HT1080 (cell line): Measurements from ENCODE around the gene SLC31A1. TPM values are rescaled to one million over a fixed set of nuclear protein-coding genes. Genes with fewer than 3 reads are reported as not detected.

Experiments used
- DNase-seq: peaks from one replicate; pipeline ENCODE4 v3.0.0-alpha.2; 2015; ENCODE audit warnings: low read depth
- polyA plus RNA-seq, 2 experiments: library from polyadenylated mRNA; depleted of rRNA; stranded (reverse); fragments of >200 nt; gene quantifications; 2 replicates each; pipeline ENCODE4 v1.2.3, GENCODE V29; 2015
- total RNA-seq: library from RNA; depleted of rRNA; stranded (reverse); fragments of >200 nt; shearing (Covaris generic); gene quantifications from 2 replicates; pipeline ENCODE4 v1.2.3, GENCODE V29; 2014; rRNA removed

SLC31A1 gene
- 11.7 and 14.0 TPM in 2 replicates for total RNA-seq
- 17.7 and 18.2 TPM in 2 replicates for polyA plus RNA-seq (2015; cell fraction: cytosol; rRNA removed)
- polyA plus RNA-seq (2015; cell fraction: nucleus; rRNA removed) = 12.6 and 14.3 TPM in 2 replicates

GRCh38 chr9:113221003-113221799 lies at the start of gene SLC31A1, which contains the start of gene FKBP15:
Gene SLC31A1 (plus strand): TSS chr9:113221544. CDS start chr9:113256149, 34,605 bp downstream.
Gene FKBP15 (minus strand): TSS chr9:113221277. CDS start chr9:113221243, 34 bp downstream.
- peak; percentile 99 for DNase-seq

GRCh38 chr9:113173341-113173740 lies 48.0 kb upstream of the SLC31A1 start:
- no peak for DNase-seq

DNA sequence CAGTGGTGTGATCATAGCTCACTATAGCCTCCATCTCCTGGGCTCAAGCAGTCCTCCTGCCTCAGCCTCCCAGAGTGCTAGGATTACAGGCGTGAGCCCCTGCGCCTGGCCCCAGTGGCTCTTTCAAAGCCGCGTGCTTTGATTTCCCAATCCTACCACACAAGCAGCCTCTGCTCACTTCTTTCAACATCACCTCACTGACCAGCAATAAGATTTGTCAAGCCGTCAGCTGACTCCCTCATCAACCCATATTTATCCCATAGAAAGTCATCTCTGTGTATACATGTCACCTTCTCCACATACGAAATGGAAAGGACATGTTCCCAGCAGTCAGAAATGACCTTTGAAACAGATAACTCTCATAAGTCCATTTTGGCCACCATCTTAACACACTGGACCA lies 44.5 kb upstream of the SLC31A1 start:
- DNase-seq = no peak

DNA sequence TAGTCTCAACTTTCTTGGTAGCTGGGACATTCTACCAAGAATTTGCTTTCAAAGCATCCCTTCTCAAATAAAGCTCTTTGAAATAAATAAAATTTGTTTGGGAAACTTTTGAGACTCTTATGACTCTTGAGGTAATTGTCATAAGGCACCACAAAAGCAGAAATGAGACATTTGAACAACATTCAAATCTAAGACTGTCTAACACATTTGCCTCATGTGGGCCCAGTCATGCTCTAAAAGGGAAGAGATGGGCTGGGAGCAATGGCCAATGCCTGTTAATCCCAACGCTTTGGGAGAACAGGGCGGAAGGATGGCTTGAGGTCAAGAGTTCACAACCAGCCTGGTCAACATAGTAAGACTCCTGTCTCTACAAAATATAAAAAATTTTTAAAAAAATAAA lies 44.1 kb upstream of the SLC31A1 start:
- DNase-seq = no peak

- peak; percentile 36 for DNase-seq
These were observed 43.3 kb upstream of the SLC31A1 start for GRCh38 chr9:113178087-113178486.

GRCh38 chr9:113179839-113180238 lies 41.5 kb upstream of the SLC31A1 start:
- no peak for DNase-seq

DNA sequence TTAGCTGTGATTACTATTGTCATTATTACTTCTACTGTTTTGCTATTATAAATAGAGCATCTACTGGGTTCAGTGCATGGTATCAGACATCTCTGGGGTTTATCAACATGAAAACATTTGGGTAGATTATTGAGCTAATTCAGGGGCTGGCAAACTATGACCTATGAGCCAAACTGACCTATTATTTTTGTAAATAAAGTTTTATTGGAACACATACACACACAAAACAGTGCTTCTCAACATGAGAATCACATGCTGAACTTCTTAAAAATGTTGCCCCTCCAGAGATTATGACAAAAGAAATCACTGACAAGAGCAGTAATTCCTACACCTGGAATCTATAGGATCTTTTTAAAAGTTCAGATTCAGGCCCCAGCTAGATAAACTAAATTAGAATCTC lies 40.2 kb upstream of the SLC31A1 start:
- no peak for DNase-seq

GRCh38 chr9:113183956-113184488 lies 37.3 kb upstream of the SLC31A1 start:
- DNase-seq = no peak

DNA sequence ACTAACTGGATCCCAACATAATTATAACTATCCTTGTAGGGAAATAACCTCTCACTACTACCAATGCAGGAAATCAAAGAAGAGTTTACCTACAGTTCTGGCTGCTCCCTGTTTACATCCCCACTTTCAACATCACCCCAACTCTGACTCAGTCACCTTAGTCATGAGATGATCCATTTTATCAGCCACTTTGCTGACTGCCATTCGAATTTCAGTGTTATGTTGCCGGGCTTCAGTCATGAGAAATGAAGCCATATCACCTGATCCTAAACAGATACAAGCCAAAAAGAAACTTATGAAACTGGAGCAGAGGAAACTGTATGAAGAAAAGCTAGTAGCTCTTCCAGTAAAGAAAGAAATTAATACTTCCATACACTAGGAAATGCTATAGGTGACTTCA lies 36.8 kb upstream of the SLC31A1 start:
- DNase-seq = peak; percentile 37

DNA sequence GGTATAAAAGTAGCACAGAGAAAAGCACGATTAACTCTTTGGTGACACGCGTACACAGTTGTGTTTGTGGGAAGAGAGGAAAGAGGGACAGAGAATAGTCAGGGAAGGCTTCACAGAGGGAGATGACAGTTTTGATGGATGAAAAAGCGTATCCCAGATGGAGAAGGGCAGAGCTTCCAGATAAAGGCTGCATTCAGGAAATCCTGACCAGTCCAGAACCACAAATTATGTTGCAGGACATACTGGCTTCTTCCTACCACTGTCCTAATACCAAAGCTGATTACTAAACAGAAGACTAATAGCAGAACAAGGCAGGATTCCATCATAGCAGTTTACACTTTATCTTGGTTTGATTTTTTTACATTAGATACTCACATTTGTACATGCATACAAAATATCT lies 36.1 kb upstream of the SLC31A1 start:
- no peak for DNase-seq

GRCh38 chr9:113186137-113186755 lies 35.1 kb upstream of the SLC31A1 start:
- no peak for DNase-seq

DNA sequence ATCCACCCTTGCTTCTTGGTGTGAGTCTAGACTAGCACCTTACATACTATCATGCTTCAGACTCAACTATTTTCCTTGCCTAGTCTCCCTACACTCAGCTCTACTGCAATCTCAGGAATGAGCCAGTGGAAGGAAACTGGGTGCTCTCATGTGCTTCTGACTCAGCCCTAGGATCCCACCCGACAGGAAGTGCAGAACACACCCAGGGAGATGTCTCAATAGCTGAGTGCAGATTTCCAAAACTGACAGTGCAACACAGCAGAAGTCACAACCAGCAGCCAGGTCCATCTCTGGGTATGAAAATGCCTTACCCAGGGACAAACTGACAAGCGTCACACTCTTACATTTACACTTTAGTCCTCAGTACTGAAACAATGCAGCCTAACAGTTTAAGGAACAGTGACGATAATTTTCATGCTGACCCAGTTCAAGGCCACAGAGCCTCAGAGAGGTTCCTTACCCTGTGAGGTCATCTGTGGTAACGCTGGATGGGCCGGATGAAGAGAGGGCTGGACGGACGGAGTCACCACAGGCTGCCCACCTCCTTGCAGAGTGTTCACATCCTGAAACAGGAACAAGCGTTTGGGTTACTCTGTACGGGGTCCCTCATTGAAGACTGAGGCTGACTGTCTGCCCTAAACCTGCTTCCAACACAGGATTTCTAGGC lies 33.3 kb upstream of the SLC31A1 start:
- peak; percentile 94 for DNase-seq

DNA sequence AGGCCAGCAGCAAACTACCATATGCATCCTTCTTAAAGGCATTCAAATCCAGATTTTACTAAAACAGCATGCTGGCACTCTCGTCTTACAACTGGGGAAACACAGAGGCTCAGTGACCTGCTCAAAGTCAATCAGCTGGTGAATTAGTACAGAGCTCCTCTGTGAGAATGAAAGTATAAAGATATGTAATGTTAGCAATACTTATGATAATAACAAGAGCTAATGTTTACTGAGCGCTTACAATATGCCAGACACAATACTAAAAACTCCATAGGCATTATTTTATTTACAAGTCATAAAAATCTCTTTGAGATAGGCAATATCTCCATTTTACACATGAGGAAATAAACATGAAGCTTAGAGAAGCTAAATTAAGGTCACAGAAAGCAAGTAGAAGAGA lies 28.9 kb upstream of the SLC31A1 start:
- no peak for DNase-seq

DNA sequence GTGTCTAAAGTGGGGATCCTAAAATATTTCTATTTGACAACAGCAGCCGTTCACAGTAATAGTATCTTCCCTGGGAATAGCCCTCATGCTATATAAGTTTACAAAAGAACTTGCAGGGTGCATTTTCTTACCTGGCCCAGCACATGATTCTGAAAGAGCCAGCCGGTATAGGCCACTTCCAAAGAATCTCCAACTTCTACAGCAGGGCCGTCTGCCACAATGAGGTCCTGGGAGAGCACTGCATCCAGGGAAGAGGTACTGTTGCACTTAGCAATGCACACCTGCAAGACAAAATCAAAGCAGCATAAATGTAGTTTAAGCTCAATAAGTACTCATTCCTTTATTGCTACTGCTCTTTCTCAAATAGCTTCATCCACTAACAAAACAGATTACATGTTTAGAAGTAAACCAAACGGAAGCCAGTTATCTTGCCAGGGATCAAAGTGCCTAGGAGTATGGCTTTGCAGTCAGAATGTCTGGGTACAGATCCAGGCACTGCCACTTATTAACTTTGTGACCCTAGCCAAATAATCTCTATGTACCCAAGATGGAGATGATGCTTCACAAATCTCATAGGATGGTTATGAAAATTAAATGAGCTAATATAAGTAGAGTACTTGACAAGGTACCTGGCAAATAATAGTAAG lies 21.5 kb upstream of the SLC31A1 start:
- DNase-seq = no peak

GRCh38 chr9:113205432-113205831 lies 15.9 kb upstream of the SLC31A1 start:
- DNase-seq = no peak

DNA sequence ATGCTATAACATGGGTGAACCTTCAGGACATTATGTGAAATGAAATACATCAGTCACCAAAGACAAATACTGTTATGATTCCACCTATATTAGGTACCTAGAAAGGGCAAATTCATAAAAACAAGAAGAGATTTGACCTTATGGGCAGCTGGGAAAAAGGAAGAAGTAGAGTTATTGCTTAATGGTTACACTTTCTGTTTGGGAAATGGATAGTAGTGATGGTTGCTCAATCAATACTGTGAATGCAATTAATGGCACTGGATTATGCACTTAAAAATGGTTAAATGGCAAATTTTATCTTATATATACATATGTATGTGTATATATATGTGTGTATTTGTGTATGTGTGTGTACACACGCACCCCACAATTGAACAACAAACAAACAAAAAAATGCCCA lies 15.5 kb upstream of the SLC31A1 start:
- DNase-seq = no peak

DNA sequence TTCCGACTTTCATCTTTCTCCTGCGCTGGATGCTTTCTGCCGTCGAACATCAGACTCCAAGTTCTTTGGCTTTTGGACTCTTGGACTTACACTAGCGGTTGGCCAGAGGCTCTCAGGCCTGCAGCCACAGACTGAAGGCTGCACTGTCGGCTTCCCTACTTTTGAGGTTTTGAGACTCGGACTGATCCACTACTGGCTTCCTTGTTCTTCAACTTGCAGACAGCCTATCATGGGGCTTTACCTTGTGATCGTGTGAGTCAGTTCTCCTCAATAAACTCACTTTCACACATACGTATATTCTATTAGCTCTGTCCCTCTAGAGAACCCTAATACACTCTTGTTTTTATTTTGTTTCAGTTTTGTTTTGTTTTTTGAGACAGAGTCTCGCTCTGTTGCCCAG lies 10.5 kb upstream of the SLC31A1 start:
- no peak for DNase-seq

DNA sequence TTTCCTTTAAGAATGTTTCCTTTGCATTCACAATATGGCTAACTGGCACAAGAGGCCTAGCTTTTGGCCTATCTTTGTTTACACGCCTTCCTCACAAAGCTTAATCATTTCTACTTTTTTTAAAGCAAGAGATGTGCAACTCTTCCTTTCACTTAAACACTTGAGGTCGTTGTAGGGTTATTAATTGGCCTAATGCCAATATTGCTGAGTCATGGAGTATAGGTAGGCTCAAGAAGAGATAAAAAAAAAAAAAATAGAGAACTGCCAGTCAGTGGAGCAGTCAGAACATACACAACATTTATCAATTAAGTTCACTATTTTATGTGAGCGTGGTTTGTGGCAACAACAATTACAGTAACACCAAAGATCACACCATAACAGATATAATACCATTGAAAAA lies 6.2 kb upstream of the SLC31A1 start:
- peak; percentile 57 for DNase-seq

DNA sequence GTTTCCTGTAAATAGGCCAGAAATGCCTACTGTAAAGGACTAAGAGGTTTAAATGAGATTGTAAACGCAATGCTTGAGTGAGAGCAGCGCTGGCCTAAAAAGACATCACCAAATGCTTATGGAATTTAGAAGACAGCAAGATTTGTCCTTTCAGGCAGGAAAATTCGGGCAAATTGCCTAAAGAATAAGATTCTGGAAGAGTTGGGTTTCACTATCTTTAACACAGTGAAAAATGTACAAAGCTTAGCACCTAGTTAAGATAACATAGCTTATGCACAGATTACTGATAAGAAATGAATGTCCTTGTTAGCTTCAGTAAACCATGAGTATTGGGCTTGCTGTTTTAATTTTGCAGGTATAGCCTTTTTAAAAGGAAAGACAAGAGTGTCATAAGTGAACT lies 4.9 kb upstream of the SLC31A1 start:
- no peak for DNase-seq

DNA sequence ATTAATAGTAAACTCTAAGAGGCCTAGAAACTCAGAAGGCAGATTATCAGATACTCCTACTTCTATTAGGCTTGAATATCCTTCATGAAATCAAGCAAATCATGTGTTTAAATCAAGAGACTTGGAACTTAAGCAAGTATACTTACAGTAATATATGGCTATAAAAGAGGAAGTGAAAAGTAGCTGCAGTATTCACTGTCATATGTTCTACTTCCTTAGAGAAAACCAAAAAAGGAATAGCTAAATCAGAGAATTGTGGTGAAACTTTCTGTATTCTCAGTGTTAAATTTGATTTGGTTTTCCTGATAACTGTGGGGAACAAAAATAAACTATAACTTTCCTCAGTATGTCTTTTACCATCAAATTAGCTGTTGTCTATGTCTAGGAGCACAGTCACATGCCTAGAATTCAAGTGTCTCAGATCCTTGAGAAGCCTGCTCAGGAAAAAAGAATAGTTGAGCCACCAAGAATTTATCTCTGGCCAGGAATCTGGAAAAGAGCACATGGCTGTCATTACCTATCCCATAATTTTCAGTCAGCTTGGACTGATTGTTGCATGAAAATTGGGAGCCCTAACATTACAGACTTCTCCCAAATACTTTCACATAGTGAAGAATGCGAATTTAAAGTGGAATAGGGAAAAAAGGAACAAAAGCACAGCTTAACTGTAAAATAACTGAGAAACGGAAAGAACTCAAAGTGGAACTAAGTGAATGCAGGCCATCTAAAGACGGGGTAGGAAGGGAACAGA lies 2.0 kb upstream of the SLC31A1 start:
- no peak for DNase-seq

DNA sequence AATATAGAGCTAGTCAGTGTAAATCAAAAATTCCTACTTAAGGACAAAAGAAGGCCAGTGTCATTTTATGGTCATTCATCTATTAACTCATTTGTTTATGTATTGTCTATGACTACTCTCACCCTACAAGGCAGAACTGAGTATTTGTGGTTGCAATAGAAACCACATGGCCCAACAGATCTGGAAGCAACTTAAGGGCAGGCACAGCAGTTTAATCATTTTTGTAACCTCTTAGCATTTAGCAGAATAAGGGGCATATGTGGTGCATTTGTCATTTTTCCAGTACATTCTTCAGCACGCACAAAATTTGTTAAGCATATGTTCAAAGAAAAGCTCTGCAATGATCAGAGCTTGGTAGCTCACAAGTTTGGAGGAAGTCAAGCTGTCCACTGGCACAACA lies 1.4 kb upstream of the SLC31A1 start:
- DNase-seq = peak; percentile 26
